GM12892 (cell line): Measurements from ENCODE around the gene NGFR.

ENCODE experiments used
- POLR2A ChIP-seq: IDR thresholded peaks from 2 replicates; pipeline ENCODE4 v1.6.1; 2011; ENCODE audit warnings: low read depth, low read length, control low read depth
- POLR2AphosphoS5 ChIP-seq: IDR thresholded peaks from 2 replicates; pipeline ENCODE4 v1.6.1; 2011; ENCODE audit warnings: low read depth, low read length, control low read depth
- TAF1 ChIP-seq: IDR thresholded peaks from 2 replicates; pipeline ENCODE4 v1.6.1; 2011; ENCODE audit warnings: low read depth, mild to moderate bottlenecking, control low read depth, low read length, borderline replicate concordance

GRCh38 chr17:49494399-49494985, 601 bp upstream of the NGFR start:
- no peak for TF ChIP-seq POLR2A
- TF ChIP-seq POLR2AphosphoS5: no peak
- no peak for TF ChIP-seq TAF1
